GM21529 (cell line): Measurements from ENCODE around the gene DNMBP.
"Not testable (repeated sequence)": the region's sequence is repeated elsewhere in the genome, so short reads cannot be mapped to it uniquely, and the experiment has no call there.

Experiments used
- ATAC-seq: cut with Tn5 transposase; IDR thresholded peaks from one replicate; pipeline ENCODE4 v1.9.1; 2021; ENCODE audit not compliant: unreplicated experiment

DNMBP gene

GRCh38 chr10:99917963-99918825 lies 91.6 kb downstream of the DNMBP start:
- ATAC-seq: no peak

- no peak for ATAC-seq
Measured at GRCh38 chr10:99916776-99917175, 93.0 kb downstream of the DNMBP start.

GRCh38 chr10:99915414-99915813 lies 94.3 kb downstream of the DNMBP start:
- no peak for ATAC-seq

- no peak for ATAC-seq
Measured at GRCh38 chr10:99914236-99914635, 95.5 kb downstream of the DNMBP start.

- ATAC-seq: no peak
Measured at GRCh38 chr10:99913831-99914235, 95.9 kb downstream of the DNMBP start.

- no peak for ATAC-seq
Measured at GRCh38 chr10:99912041-99912440, 97.7 kb downstream of the DNMBP start.

GRCh38 chr10:99908512-99908911 lies 101.2 kb downstream of the DNMBP start:
- ATAC-seq: peak; percentile 49

- no peak for ATAC-seq
Measured at GRCh38 chr10:99906470-99906869, 103.3 kb downstream of the DNMBP start.

GRCh38 chr10:99905971-99906370 lies 103.8 kb downstream of the DNMBP start:
- ATAC-seq: no peak

- no peak for ATAC-seq
Measured at GRCh38 chr10:99895867-99896266, 113.9 kb downstream of the DNMBP start.

- not testable (repeated sequence) for ATAC-seq
Measured at GRCh38 chr10:99895066-99895465, 114.7 kb downstream of the DNMBP start.

- no peak for ATAC-seq
Measured at GRCh38 chr10:99894613-99895012, 115.1 kb downstream of the DNMBP start.

- no peak for ATAC-seq
Measured at GRCh38 chr10:99888622-99889021, 121.1 kb downstream of the DNMBP start.

GRCh38 chr10:99883523-99883922 lies 126.2 kb downstream of the DNMBP start:
- no peak for ATAC-seq

- ATAC-seq: no peak
Measured at GRCh38 chr10:99881371-99881770, 128.4 kb downstream of the DNMBP start.

GRCh38 chr10:99880080-99880835 lies 129.5 kb downstream of the DNMBP start:
- ATAC-seq: no peak

GRCh38 chr10:99875473-99875872 lies 134.3 kb downstream of the DNMBP start:
- no peak for ATAC-seq

- no peak for ATAC-seq
Measured at GRCh38 chr10:99874341-99875085, 135.2 kb downstream of the DNMBP start.

GRCh38 chr10:99873846-99874245 lies 135.9 kb downstream of the DNMBP start:
- no peak for ATAC-seq

GRCh38 chr10:99872367-99873162 lies 137.2 kb downstream of the DNMBP start:
- no peak for ATAC-seq
